H1 (cell line): ENCODE data around the gene DVL2. TPM values are rescaled to one million over a fixed set of nuclear protein-coding genes. Genes with fewer than 3 reads are reported as not detected.

Source experiments
- CEBPB ChIP-seq: IDR thresholded peaks from 2 replicates; pipeline ENCODE4 v1.6.1; 2012; ENCODE audit warnings: low read depth, low read length
- KDM4A ChIP-seq: IDR thresholded peaks from one replicate; pipeline ENCODE4 v1.7.1; 2012; ENCODE audit warnings: low read depth, mild to moderate bottlenecking, moderate library complexity, low read length, inconsistent platforms; ENCODE audit not compliant: severe bottlenecking
- SP4 ChIP-seq: IDR thresholded peaks from 2 replicates; pipeline ENCODE4 v1.6.1; 2012; ENCODE audit warnings: low read length, inconsistent platforms
- USF2 ChIP-seq: IDR thresholded peaks from 2 replicates; pipeline ENCODE4 v1.6.1; 2011; ENCODE audit warnings: low read length, improper control_type of control experiment
- YY1 ChIP-seq: IDR thresholded peaks from 2 replicates; pipeline ENCODE4 v1.6.1; 2011; ENCODE audit warnings: low read depth, mild to moderate bottlenecking, low read length
- polyA plus RNA-seq, 7 experiments: library from polyadenylated mRNA; depleted of rRNA in 3 of 7; stranded (reverse) in 5 of 7; unstranded in 2 of 7; fragments of >200 nt in 5 of 7; fragments of 200-250 nt in 2 of 7; gene quantifications; 1 replicate in 5 of 7; 2 replicates in 1 of 7; 4 replicates in 1 of 7; pipeline versions ENCODE4 v1.2.1 to v1.2.3, GENCODE V29; 2011 to 2013; ENCODE audit warnings: missing spikeins in 2 of 7, mixed read lengths in 2 of 7
- total RNA-seq: library from RNA; stranded (reverse); fragmentation: NEBNext Ultra II Directional; extraction: Animal tissue kit (Norgen Biotek cat#: 25700); gene quantifications from 2 replicates; pipeline ENCODE4 v1.2.1, GENCODE V29; 2021

Gene DVL2
- total and polyA plus RNA-seq, 2 of the 8 experiments (the other 6 are each of a cell fraction or from before 2014, with no cell fraction given), result 19.0 to 59.6 TPM

DNA sequence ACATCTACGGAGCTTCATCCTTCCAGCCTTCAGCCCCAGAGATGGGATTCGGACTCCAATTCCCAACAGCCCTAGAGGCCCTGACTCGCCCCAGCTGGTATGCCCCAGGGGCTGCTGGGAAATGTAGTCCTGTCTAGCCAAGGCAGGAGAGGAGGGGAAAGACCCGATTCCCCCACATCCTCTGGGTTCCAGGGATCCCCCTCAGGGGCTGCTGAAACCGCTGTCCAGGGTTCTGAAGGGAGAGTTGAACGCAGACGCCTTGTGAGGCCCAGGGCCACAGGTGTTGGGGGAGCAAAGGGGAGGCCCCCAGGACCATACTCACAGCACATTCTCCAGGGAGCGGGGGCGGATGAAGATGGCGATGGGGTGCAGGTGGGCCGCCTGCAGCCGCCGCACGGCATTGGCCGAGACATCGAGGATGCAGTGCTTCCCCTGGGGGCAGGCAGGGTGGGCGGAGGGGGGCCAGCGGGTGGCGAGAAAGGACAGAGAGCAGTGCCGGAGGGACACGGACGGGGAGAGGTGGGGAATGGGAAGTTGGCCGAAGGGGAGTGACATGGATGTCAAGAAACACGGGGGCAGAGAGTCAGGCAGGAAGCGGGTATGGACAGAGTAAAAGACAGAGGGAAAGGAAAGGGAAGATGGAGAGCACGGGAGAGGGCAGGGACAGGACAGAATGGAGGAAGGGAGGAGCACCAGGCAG, 42.6 kb downstream of the DVL2 start (continued):
- TF ChIP-seq USF2 (peak; percentile 51; the same call in 1 of the 2 replicates), YY1 (peak; percentile 37; the same call in 1 of the 2 replicates), KDM4A (no peak), SP4 (no peak), CEBPB (no peak)
